ENCODE measurements around the gene CIB4. TPM values are rescaled to one million over a fixed set of nuclear protein-coding genes. Genes with fewer than 3 reads are reported as not detected.

Gene CIB4
- total RNA-seq (not detected in 2 replicates), polyA plus RNA-seq (0.29 TPM in 1 of 2 replicates, not detected in the other)

GRCh38 chr2:26640781-26641564, at the start of gene CIB4:
TSS of gene CIB4 (minus strand) at chr2:26641366. CDS start at chr2:26641314, 52 bp downstream.
- Histone ChIP-seq H4K20me1 (ENCODE audit: insufficient read depth, poor library complexity, severe bottlenecking) (no peaks in the 10 kb centered on the region), H3K79me2 (no peaks in the 10 kb centered on the region), H3K27me3 (peaks cover 5% of the 10 kb centered on the region), H2AFZ (no peak within 1 kb of the TSS), H3K36me3 (replicated peaks; ENCODE audit: insufficient read depth, low read depth) (no peaks in the 10 kb centered on the region), H3K4me3 (no peak within 1 kb of the TSS), H3K9me3 (ENCODE audit: low read depth) (no peaks in the 10 kb centered on the region), H3K9me2 (replicated peaks; ENCODE audit: insufficient read depth) (no peaks in the 10 kb centered on the region), H3K4me2 (peak within 1 kb of the TSS; percentile 53), H3K4me1 (ENCODE audit: insufficient read depth) (peaks cover 3% of the 10 kb centered on the region), H3K27ac (peak within 1 kb of the TSS; percentile 31)
- WGBS (ENCODE audit: low lambda C conversion rate, missing lambda C conversion rate), result 79% methylated on average over 8 of the region's 8 CpGs
- DNase-seq (ENCODE audit: low spot score), result no peak
- TF ChIP-seq EZH2phosphoT487 (IDR thresholded peaks at IDR 0.05; ENCODE audit: low read depth, severe bottlenecking, unreplicated experiment) (no peak), EZH2 (IDR thresholded peaks at IDR 0.05; ENCODE audit: borderline replicate concordance) (no peak)

- 34% methylated on average over 5 of the region's 5 CpGs for WGBS (ENCODE audit: low lambda C conversion rate, missing lambda C conversion rate)
- Histone ChIP-seq H3K4me1 (ENCODE audit: insufficient read depth) (peaks cover 28% of the 10 kb centered on the region), H3K27me3 (peaks cover 7% of the 10 kb centered on the region), H4K20me1 (ENCODE audit: insufficient read depth, poor library complexity, severe bottlenecking) (no peaks in the 10 kb centered on the region), H3K4me3 (no peak overlapping the region), H3K9me2 (replicated peaks; ENCODE audit: insufficient read depth) (no peaks in the 10 kb centered on the region), H3K27ac (no peak overlapping the region), H2AFZ (no peak overlapping the region), H3K79me2 (no peaks in the 10 kb centered on the region), H3K4me2 (no peak overlapping the region), H3K36me3 (replicated peaks; ENCODE audit: insufficient read depth, low read depth) (no peaks in the 10 kb centered on the region), H3K9me3 (ENCODE audit: low read depth) (no peaks in the 10 kb centered on the region)
- TF ChIP-seq EZH2phosphoT487 (IDR thresholded peaks at IDR 0.05; ENCODE audit: low read depth, severe bottlenecking, unreplicated experiment) (no peak), EZH2 (IDR thresholded peaks at IDR 0.05; ENCODE audit: borderline replicate concordance) (no peak), CTCF (IDR thresholded peaks at IDR 0.05; ENCODE audit: poor library complexity) (no peak)
- DNase-seq (ENCODE audit: low spot score), result peak; percentile 24
Observed at GRCh38 chr2:26687801-26688200, 46.6 kb upstream of the CIB4 start.

GRCh38 chr2:26687328-26687727, 46.2 kb upstream of the CIB4 start:
- 72% methylated on average over 4 of the region's 4 CpGs for WGBS (ENCODE audit: low lambda C conversion rate, missing lambda C conversion rate)
- no peaks in the 10 kb centered on the region for H3K36me3 ChIP-seq (replicated peaks; ENCODE audit: insufficient read depth, low read depth)
- peaks cover 28% of the 10 kb centered on the region for H3K4me1 ChIP-seq (ENCODE audit: insufficient read depth)
- no peak for TF ChIP-seq EZH2phosphoT487 (IDR thresholded peaks at IDR 0.05; ENCODE audit: low read depth, severe bottlenecking, unreplicated experiment)
- no peak for TF ChIP-seq CTCF (IDR thresholded peaks at IDR 0.05; ENCODE audit: poor library complexity)
- TF ChIP-seq EZH2 (IDR thresholded peaks at IDR 0.05; ENCODE audit: borderline replicate concordance), result no peak
- H3K27me3 ChIP-seq, result peaks cover 7% of the 10 kb centered on the region
- no peak overlapping the region for H3K4me3 ChIP-seq
- H3K27ac ChIP-seq, result no peak overlapping the region
- no peak overlapping the region for H3K4me2 ChIP-seq
- H4K20me1 ChIP-seq (ENCODE audit: insufficient read depth, poor library complexity, severe bottlenecking), result no peaks in the 10 kb centered on the region
- no peaks in the 10 kb centered on the region for H3K9me3 ChIP-seq (ENCODE audit: low read depth)
- DNase-seq (ENCODE audit: low spot score), result no peak
- H3K9me2 ChIP-seq (replicated peaks; ENCODE audit: insufficient read depth), result no peaks in the 10 kb centered on the region
- H2AFZ ChIP-seq, result no peak overlapping the region
- H3K79me2 ChIP-seq, result no peaks in the 10 kb centered on the region

Measured in hepatocyte (in vitro differentiated cells).